ENCODE measurements around the gene SLC36A4.

GRCh38 chr11:93193731-93194130 is 4.1 kb downstream of the SLC36A4 start:
- TF ChIP-seq CTCF (IDR thresholded peaks at IDR 0.05; ENCODE audit: insufficient read depth, low read length, poor library complexity, severe bottlenecking): no peak
- TF ChIP-seq EZH2phosphoT487 (conservative IDR thresholded peaks at IDR 0.05; ENCODE audit: low read length): no peak

All from SU-DHL-6 (cell line).